Measurements from ENCODE around the gene DNAJC19.

DNA sequence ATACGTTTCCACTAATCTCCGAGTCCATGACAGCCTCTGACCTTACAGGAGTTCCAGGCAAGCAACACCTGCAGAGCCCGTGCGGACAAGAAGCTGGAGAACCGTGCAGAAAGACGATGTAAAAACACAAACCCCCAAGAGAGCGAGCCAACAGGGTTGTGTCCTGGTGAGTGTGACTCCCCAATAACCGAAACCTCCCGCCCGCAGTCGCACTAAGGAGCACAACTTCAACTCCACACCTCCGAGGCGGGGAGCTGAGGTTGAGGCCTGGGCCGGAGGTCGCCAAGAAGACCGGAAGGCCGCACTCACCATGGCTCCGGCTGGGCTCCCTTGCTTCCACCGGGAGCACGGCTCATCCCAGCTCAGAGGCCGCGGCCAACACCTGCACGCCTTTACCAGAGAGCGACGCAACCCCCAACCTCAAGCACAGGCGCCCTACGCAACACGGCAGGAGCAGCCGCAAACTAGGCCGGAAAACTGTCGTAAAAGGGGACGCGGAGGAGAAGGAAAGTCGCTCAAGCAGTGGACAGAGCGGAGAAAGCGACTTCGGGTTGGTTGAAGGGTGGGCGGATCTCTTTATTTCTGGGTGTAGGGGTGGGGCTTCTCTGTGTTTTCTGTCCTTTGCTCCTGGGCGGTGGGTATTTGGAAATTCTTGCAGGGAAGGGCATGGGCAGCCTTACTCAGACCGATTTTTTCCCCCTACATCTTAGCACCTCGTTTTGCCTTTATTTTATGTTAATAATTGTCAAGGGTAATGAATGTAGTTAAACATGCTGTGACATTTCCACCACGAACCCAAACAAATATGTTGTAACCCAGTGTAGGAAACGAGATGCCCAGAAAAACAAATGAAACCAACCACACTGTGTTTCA, at the start of gene DNAJC19:
- peak; percentile 98 for TF ChIP-seq POLR2AphosphoS5 (IDR thresholded peaks at IDR 0.05; ENCODE audit: borderline replicate concordance, low read depth, low read length)
- TF ChIP-seq EZH2 (IDR thresholded peaks at IDR 0.05) = no peak
- peak; percentile 84 for TF ChIP-seq FOXP2 (optimal IDR thresholded peaks at IDR 0.05; ENCODE audit: control extremely low read depth, extremely low read length, insufficient read depth)
